ENCODE data around the gene CHRDL2. TPM values are rescaled to one million over a fixed set of nuclear protein-coding genes. Genes with fewer than 3 reads are reported as not detected.

Gene CHRDL2
- total RNA-seq, 1 experiment from 2014 or later, result not detected

- H3K27ac ChIP-seq (ENCODE audit: low read depth, low read length), result no peak overlapping the region
- H3K4me3 ChIP-seq (replicated peaks in 1 of 2; ENCODE audit: low read depth in 1 of 2, low read length in 2 of 2), result no peak overlapping the region
- no peaks in the 10 kb centered on the region for H3K9me3 ChIP-seq (ENCODE audit: control insufficient read depth in 1 of 2, insufficient read depth in 1 of 2, low read depth in 1 of 2, low read length in 2 of 2)
- RAD21 ChIA-PET (ENCODE audit: low non-redundant PET in 1 of 2, low total read pairs in 2 of 2, uncharacterized antibody in 2 of 2, unreplicated experiment in 2 of 2), result no interaction called here
- H3K27me3 ChIP-seq (ENCODE audit: insufficient read depth, low read length), result no peaks in the 10 kb centered on the region
- CTCF ChIA-PET, result no interaction called here
- DNase-seq (ENCODE audit: low read depth, low spot score) (no peak), ATAC-seq (no peak)
- intact Hi-C loops (cut with micrococcal nuclease), result no loop called here
- no peak overlapping the region for H3K4me2 ChIP-seq (ENCODE audit: low read length)
- H3K79me2 ChIP-seq (ENCODE audit: insufficient read depth, low read length), result no peaks in the 10 kb centered on the region
- H3K9me2 ChIP-seq (ENCODE audit: insufficient read depth), result no peaks in the 10 kb centered on the region
- H4K20me1 ChIP-seq (ENCODE audit: insufficient read depth), result no peaks in the 10 kb centered on the region
- POLR2A ChIA-PET, result no interaction called here
- H3K4me1 ChIP-seq (ENCODE audit: control insufficient read depth in 1 of 2, insufficient read depth in 2 of 2, low read length in 2 of 2), result no peaks in the 10 kb centered on the region
- TF ChIP-seq ATF3 (IDR thresholded peaks at IDR 0.05) (no peak), SP1 (IDR thresholded peaks at IDR 0.05; ENCODE audit: low read depth) (no peak), SRF (IDR thresholded peaks at IDR 0.05; ENCODE audit: low read depth) (no peak), EZH2phosphoT487 (IDR thresholded peaks at IDR 0.05; ENCODE audit: borderline replicate concordance) (no peak), ZFX (IDR thresholded peaks at IDR 0.05) (no peak), JUND (IDR thresholded peaks at IDR 0.05) (no peak), CTCF (IDR thresholded peaks at IDR 0.05 in 2 of 3, conservative IDR thresholded peaks at IDR 0.05 in 1 of 3; ENCODE audit: borderline replicate concordance in 1 of 3, insufficient read depth in 1 of 3, low read depth in 2 of 3, low read length in 2 of 3) (no peak), ELF1 (IDR thresholded peaks at IDR 0.05; ENCODE audit: borderline replicate concordance, low read depth) (no peak), POLR2A (IDR thresholded peaks at IDR 0.05; ENCODE audit: borderline replicate concordance, extremely low read depth, insufficient read depth, insufficient read length) (no peak), CEBPB (IDR thresholded peaks at IDR 0.05; ENCODE audit: low read depth) (no peak), RAD21 (IDR thresholded peaks at IDR 0.05; ENCODE audit: low read depth) (no peak), YY1 (IDR thresholded peaks at IDR 0.05; ENCODE audit: extremely low read depth, insufficient replicate concordance, low read depth, low read length) (no peak)
- no peak overlapping the region for H3K9ac ChIP-seq (ENCODE audit: low read length)
- H3K36me3 ChIP-seq (ENCODE audit: control insufficient read depth in 1 of 2, insufficient read depth in 2 of 2, low read length in 2 of 2), result no peaks in the 10 kb centered on the region
- BruUV-seq (replicated peaks), result no TSS peak
- H2AFZ ChIP-seq (ENCODE audit: low read depth, low read length, poor library complexity, severe bottlenecking), result no peak overlapping the region
These were observed 23.4 kb downstream of the CHRDL2 start for GRCh38 chr11:74707602-74708510.

Measured in HCT116 (cell line).